SK-N-SH (cell line): ENCODE results near the gene DSCAM. TPM values are rescaled to one million over a fixed set of nuclear protein-coding genes. Genes with fewer than 3 reads are reported as not detected.

Source experiments
- CTCF ChIA-PET: fragments of 300-600, 350-600 bp; formaldehyde crosslinking; extraction: SDS; loops from one replicate; lab custom pipeline; 2021; lab: Yijun Ruan, JAX
- POLR2A ChIA-PET: fragments of 350-600 bp; sonication (Branson Sonifier 250); formaldehyde crosslinking; extraction: SDS; loops from one replicate; lab custom pipeline; 2020; ENCODE audit warnings: antibody characterized with exemption, inconsistent platforms; lab: Yijun Ruan, JAX
- DNase-seq: peaks from one replicate; pipeline ENCODE4 v3.0.0; 2012
- H2AFZ ChIP-seq: fragments of 200-600 bp; sonication (generic); 2 replicates; pipeline ENCODE4 v1.8.1; 2016; ENCODE audit warnings: antibody characterized with exemption, mild to moderate bottlenecking, low read depth
- H3F3A ChIP-seq: fragments of 200-600 bp; sonication (generic); replicated peaks from 2 replicates; pipeline ENCODE3; 2016; ENCODE audit warnings: antibody characterized with exemption, mild to moderate bottlenecking; ENCODE audit not compliant: insufficient read depth
- H3K27ac ChIP-seq, 2 experiments: fragments of 200-500 bp in 1 of 2; fragments of 200-600 bp in 1 of 2; sonication (Bioruptor generic) in 1 of 2; sonication (generic), shearing (Covaris generic) in 1 of 2; 2 replicates each; pipeline versions ENCODE4 v1.5.1 to v1.6.1; 2014 to 2016; ENCODE audit warnings: low read depth in 2 of 2, inconsistent platforms in 1 of 2, low read length in 1 of 2, mild to moderate bottlenecking in 1 of 2, mixed read lengths in 1 of 2
- H3K27me3 ChIP-seq: fragments of 200-600 bp; sonication (generic), shearing (Covaris generic); 2 replicates; pipeline ENCODE4 v1.6.1; 2016; ENCODE audit warnings: mixed run types; ENCODE audit not compliant: insufficient read depth
- H3K36me3 ChIP-seq, 2 experiments: fragments of 200-500 bp in 1 of 2; fragments of 200-600 bp in 1 of 2; sonication (Bioruptor generic) in 1 of 2; sonication (generic) in 1 of 2; replicated peaks in 1 of 2; 2 replicates each; pipeline versions ENCODE3 to v1.5.1; 2014 to 2016; ENCODE audit warnings: low read length in 1 of 2, mild to moderate bottlenecking in 1 of 2; ENCODE audit not compliant: insufficient read depth in 2 of 2, control insufficient read depth in 1 of 2
- H3K4me1 ChIP-seq, 2 experiments: fragments of 200-500 bp in 1 of 2; fragments of 200-600 bp in 1 of 2; sonication (Bioruptor generic) in 1 of 2; sonication (generic), shearing (Covaris generic) in 1 of 2; 2 replicates each; pipeline versions ENCODE4 v1.5.1 to v1.6.1; 2014 to 2016; ENCODE audit warnings: low read depth in 1 of 2, low read length in 1 of 2, mixed run types in 1 of 2; ENCODE audit not compliant: insufficient read depth in 2 of 2, control insufficient read depth in 1 of 2
- H3K4me2 ChIP-seq: fragments of 200-600 bp; sonication (generic), shearing (Covaris generic); 2 replicates; pipeline ENCODE4 v1.6.1; 2017; ENCODE audit warnings: mixed run types
- H3K4me3 ChIP-seq, 2 experiments: fragments of 200-500 bp in 1 of 2; fragments of 200-600 bp in 1 of 2; sonication (Bioruptor generic) in 1 of 2; sonication (generic), shearing (Covaris generic) in 1 of 2; 2 replicates each; pipeline versions ENCODE4 v1.5.1 to v1.8.1; 2014 to 2016; ENCODE audit warnings: low read depth in 2 of 2, inconsistent platforms in 1 of 2, low read length in 1 of 2, mild to moderate bottlenecking in 1 of 2, mixed read lengths in 1 of 2, moderate library complexity in 1 of 2
- H3K79me2 ChIP-seq: fragments of 200-600 bp; sonication (generic); 2 replicates; pipeline ENCODE4 v1.8.1; 2017; ENCODE audit warnings: mild to moderate bottlenecking; ENCODE audit not compliant: insufficient read depth
- H3K9ac ChIP-seq: fragments of 200-600 bp; sonication (generic); 2 replicates; pipeline ENCODE4 v1.6.1; 2017; ENCODE audit warnings: mixed run types
- H3K9me2 ChIP-seq: fragments of 200-600 bp; sonication (generic); 2 replicates; pipeline ENCODE4 v1.6.1; 2017; ENCODE audit warnings: mixed run types
- H3K9me3 ChIP-seq: fragments of 200-600 bp; sonication (generic); 2 replicates; pipeline ENCODE4 v1.6.1; 2017; ENCODE audit warnings: mixed run types, mild to moderate bottlenecking, moderate library complexity
- H4K20me1 ChIP-seq: fragments of 200-600 bp; sonication (generic); 2 replicates; pipeline ENCODE4 v1.6.1; 2017; ENCODE audit warnings: mild to moderate bottlenecking, mixed run types; ENCODE audit not compliant: insufficient read depth
- CHD2 ChIP-seq: fragments of 150-350 bp; IDR thresholded peaks from 2 replicates; pipeline ENCODE4 v1.6.1; 2018; ENCODE audit warnings: low read length; ENCODE audit not compliant: partially characterized antibody
- EP300 ChIP-seq, 2 experiments: IDR thresholded peaks; 2 replicates each; pipeline versions ENCODE4 v1.4.0 to v1.6.1; 2012; ENCODE audit warnings: borderline replicate concordance in 1 of 2, low read depth in 1 of 2, low read length in 1 of 2
- FOSL2 ChIP-seq: IDR thresholded peaks from 2 replicates; pipeline ENCODE4 v1.4.0; 2012; ENCODE audit warnings: low read depth, mild to moderate bottlenecking, moderate library complexity, borderline replicate concordance
- FOXM1 ChIP-seq: IDR thresholded peaks from 2 replicates; pipeline ENCODE4 v1.4.0; 2012; ENCODE audit warnings: low read depth, mild to moderate bottlenecking
- GABPA ChIP-seq: IDR thresholded peaks from 2 replicates; pipeline ENCODE4 v1.4.0; 2012; ENCODE audit warnings: low read depth, mild to moderate bottlenecking
- JUND ChIP-seq: IDR thresholded peaks from 2 replicates; pipeline ENCODE4 v1.4.0; 2012
- MEF2A ChIP-seq: IDR thresholded peaks from 2 replicates; pipeline ENCODE4 v1.4.0; 2012; ENCODE audit warnings: low read depth, borderline replicate concordance
- POLR2AphosphoS5 ChIP-seq: IDR thresholded peaks from 2 replicates; pipeline ENCODE4 v1.6.1; 2012; ENCODE audit warnings: low read depth, low read length
- RAD21 ChIP-seq: IDR thresholded peaks from 2 replicates; pipeline ENCODE4 v1.6.1; 2012; ENCODE audit warnings: mild to moderate bottlenecking, low read length
- RCOR1 ChIP-seq: fragments of 150-350 bp; IDR thresholded peaks from 2 replicates; pipeline ENCODE4 v1.6.1; 2017; ENCODE audit warnings: antibody characterized with exemption, low read length
- RFX5 ChIP-seq: IDR thresholded peaks from 2 replicates; pipeline ENCODE4 v1.6.1; 2012; ENCODE audit warnings: mild to moderate bottlenecking, improper control_type of control experiment, low read length
- WGBS: methylation state at CpG from one replicate; pipeline ENCODE4 v1.1.6; 2017; ENCODE audit warnings: low lambda C conversion rate; 5-methylcytosine and 5-hydroxymethylcytosine counted together
- polyA plus RNA-seq, 3 experiments: library from polyadenylated mRNA; depleted of rRNA; stranded (reverse); fragments of >200 nt; gene quantifications; 2 replicates each; pipeline ENCODE4 v1.2.3, GENCODE V29; 2012
- TF ChIP-seq, protein P1 (sequence below): IDR thresholded peaks from 2 replicates; pipeline ENCODE4 v1.6.1; 2012; ENCODE audit warnings: mild to moderate bottlenecking, low read depth, low read length, moderate library complexity
- TF ChIP-seq, protein P2 (sequence below): IDR thresholded peaks from 2 replicates; pipeline ENCODE4 v1.4.0; 2012; ENCODE audit warnings: low read depth, borderline replicate concordance
- TF ChIP-seq, protein P3 (sequence below): fragments of 150-350 bp; IDR thresholded peaks from 2 replicates; pipeline ENCODE4 v1.6.1; 2016; ENCODE audit warnings: mild to moderate bottlenecking, low read depth, low read length
- TF ChIP-seq, protein P4 (sequence below): IDR thresholded peaks from 2 replicates; pipeline ENCODE4 v1.4.0; 2012; ENCODE audit warnings: low read depth

DSCAM gene
- polyA plus RNA-seq, 1 of the 3 experiments (the other 2 are of a cell fraction) = not detected

DNA sequence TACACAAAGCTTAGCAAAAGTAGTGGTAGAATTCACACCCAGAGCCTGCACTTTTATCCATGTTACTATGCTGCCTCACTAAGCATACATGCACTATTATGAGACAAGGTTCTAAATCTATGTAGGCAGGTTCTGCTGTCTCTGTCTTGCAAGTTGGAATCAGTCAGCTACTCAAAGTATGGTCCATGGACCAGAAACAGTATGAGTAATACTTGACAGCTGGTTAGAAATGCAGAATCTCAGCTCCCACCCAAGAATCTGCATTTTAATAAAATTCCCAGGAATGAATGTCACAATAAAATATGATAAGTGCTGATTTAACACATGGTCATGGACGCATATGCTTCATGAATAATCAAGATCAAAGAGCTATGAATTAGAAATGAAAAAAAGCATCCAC is 50.5 kb downstream of the DSCAM start:
- H3K4me3 ChIP-seq = no peak overlapping the region
- no peak for TF ChIP-seq FOXM1
- TF ChIP-seq CHD2 = no peak
- TF ChIP-seq, protein P1, sequence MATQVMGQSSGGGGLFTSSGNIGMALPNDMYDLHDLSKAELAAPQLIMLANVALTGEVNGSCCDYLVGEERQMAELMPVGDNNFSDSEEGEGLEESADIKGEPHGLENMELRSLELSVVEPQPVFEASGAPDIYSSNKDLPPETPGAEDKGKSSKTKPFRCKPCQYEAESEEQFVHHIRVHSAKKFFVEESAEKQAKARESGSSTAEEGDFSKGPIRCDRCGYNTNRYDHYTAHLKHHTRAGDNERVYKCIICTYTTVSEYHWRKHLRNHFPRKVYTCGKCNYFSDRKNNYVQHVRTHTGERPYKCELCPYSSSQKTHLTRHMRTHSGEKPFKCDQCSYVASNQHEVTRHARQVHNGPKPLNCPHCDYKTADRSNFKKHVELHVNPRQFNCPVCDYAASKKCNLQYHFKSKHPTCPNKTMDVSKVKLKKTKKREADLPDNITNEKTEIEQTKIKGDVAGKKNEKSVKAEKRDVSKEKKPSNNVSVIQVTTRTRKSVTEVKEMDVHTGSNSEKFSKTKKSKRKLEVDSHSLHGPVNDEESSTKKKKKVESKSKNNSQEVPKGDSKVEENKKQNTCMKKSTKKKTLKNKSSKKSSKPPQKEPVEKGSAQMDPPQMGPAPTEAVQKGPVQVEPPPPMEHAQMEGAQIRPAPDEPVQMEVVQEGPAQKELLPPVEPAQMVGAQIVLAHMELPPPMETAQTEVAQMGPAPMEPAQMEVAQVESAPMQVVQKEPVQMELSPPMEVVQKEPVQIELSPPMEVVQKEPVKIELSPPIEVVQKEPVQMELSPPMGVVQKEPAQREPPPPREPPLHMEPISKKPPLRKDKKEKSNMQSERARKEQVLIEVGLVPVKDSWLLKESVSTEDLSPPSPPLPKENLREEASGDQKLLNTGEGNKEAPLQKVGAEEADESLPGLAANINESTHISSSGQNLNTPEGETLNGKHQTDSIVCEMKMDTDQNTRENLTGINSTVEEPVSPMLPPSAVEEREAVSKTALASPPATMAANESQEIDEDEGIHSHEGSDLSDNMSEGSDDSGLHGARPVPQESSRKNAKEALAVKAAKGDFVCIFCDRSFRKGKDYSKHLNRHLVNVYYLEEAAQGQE = no peak
- no peak for TF ChIP-seq RFX5
- TF ChIP-seq FOSL2 = no peak
- TF ChIP-seq GABPA = no peak
- TF ChIP-seq RAD21 = no peak
- TF ChIP-seq JUND = no peak
- TF ChIP-seq, protein P2, sequence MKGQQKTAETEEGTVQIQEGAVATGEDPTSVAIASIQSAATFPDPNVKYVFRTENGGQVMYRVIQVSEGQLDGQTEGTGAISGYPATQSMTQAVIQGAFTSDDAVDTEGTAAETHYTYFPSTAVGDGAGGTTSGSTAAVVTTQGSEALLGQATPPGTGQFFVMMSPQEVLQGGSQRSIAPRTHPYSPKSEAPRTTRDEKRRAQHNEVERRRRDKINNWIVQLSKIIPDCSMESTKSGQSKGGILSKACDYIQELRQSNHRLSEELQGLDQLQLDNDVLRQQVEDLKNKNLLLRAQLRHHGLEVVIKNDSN = no peak
- no peaks in the 10 kb centered on the region for H3K79me2 ChIP-seq
- H3K9ac ChIP-seq = no peak overlapping the region
- no peaks in the 10 kb centered on the region for H3K9me2 ChIP-seq
- H3K4me2 ChIP-seq = no peak overlapping the region
- H3K27ac ChIP-seq = no peak overlapping the region
- 0 out of 2 replicates have a peak, but pooled peaks cover 5% of the 10 kb centered on the region for H3K9me3 ChIP-seq
- ChIA-PET POLR2A (no interaction called here), CTCF (interaction anchor here (1.1 to 1.4 kb wide), 2 partner anchors 94 to 653 kb away, joined by 3 read pairs; no protein-coding TSS in a partner anchor)
- H2AFZ ChIP-seq = no peak overlapping the region
- H3K36me3 ChIP-seq = no peaks in the 10 kb centered on the region
- H3K4me1 ChIP-seq = no peaks in the 10 kb centered on the region; a peak in 1 of 4 replicates
- no peaks in the 10 kb centered on the region for H3F3A ChIP-seq
- WGBS = 3% methylated on average over 1 of the region's 1 CpG
- no peak for DNase-seq
- no peaks in the 10 kb centered on the region for H4K20me1 ChIP-seq
- H3K27me3 ChIP-seq = no peaks in the 10 kb centered on the region

DNA sequence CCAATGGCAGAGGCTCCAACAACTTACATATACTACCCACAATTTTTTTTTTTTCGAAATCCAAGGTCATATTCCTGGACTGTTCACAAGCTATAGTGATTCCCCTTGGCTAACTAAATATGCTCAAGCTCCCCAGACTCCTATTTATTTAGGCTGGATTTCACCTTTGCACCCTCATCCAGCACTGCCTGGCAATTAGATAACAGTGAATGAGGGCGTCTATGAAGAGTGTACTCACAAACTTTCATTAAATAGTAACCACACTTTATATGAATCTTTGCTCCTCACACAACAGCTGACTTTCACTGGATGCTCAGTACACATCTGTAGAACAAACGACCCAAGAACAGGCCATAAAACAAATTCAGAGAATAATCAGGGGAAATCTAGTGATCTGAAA is 51.6 kb downstream of the DSCAM start:
- Histone ChIP-seq H2AFZ (no peak overlapping the region), H3K9ac (no peak overlapping the region), H3K4me1 (no peaks in the 10 kb centered on the region; a peak in 1 of 4 replicates), H3F3A (no peaks in the 10 kb centered on the region), H3K27me3 (no peaks in the 10 kb centered on the region), H4K20me1 (no peaks in the 10 kb centered on the region), H3K79me2 (no peaks in the 10 kb centered on the region), H3K36me3 (no peaks in the 10 kb centered on the region), H3K9me2 (no peaks in the 10 kb centered on the region), H3K4me3 (no peak overlapping the region), H3K4me2 (no peak overlapping the region), H3K9me3 (0 out of 2 replicates have a peak, but pooled peaks cover 5% of the 10 kb centered on the region), H3K27ac (no peak overlapping the region)
- POLR2A ChIA-PET = no interaction called here
- TF ChIP-seq FOSL2 = no peak
- TF ChIP-seq, protein P3, sequence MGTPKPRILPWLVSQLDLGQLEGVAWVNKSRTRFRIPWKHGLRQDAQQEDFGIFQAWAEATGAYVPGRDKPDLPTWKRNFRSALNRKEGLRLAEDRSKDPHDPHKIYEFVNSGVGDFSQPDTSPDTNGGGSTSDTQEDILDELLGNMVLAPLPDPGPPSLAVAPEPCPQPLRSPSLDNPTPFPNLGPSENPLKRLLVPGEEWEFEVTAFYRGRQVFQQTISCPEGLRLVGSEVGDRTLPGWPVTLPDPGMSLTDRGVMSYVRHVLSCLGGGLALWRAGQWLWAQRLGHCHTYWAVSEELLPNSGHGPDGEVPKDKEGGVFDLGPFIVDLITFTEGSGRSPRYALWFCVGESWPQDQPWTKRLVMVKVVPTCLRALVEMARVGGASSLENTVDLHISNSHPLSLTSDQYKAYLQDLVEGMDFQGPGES = no peak
- TF ChIP-seq RCOR1 = no peak
- TF ChIP-seq, protein P2 = no peak
- TF ChIP-seq GABPA = no peak
- TF ChIP-seq POLR2AphosphoS5 = no peak
- TF ChIP-seq, protein P4, sequence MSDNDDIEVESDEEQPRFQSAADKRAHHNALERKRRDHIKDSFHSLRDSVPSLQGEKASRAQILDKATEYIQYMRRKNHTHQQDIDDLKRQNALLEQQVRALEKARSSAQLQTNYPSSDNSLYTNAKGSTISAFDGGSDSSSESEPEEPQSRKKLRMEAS = no peak
- no peak for TF ChIP-seq EP300 (IDR thresholded peaks at IDR 0.05; ENCODE audit: borderline replicate concordance in 1 of 2, low read depth in 1 of 2, low read length in 1 of 2)
- TF ChIP-seq MEF2A = no peak
- 8% methylated on average over 3 of the region's 3 CpGs for WGBS
- DNase-seq = no peak
- CTCF ChIA-PET = interaction anchor here (1.1 to 1.4 kb wide), 2 partner anchors 93 to 652 kb away, joined by 3 read pairs; no protein-coding TSS in a partner anchor
